Measurements from ENCODE around the gene ICAM1.
"Not testable (repeated sequence)": the region's sequence is repeated elsewhere in the genome, so short reads cannot be mapped to it uniquely, and the experiment has no call there.

Gene ICAM1
- 15.0 to 49.9 (median 36.1) reads per million in 4 donors for total RNA-seq

- DNase-seq, result peak; percentile 51 to 86 (median 67)
These were observed at the start of gene ICAM1 for GRCh38 chr19:10270616-10271394. ICAM1 (plus strand) TSS chr19:10271120; CDS start chr19:10271160, 40 bp downstream.

- DNase-seq, result no peak
These were observed 48.6 kb upstream of the ICAM1 start for GRCh38 chr19:10222201-10222890.

- no peak for DNase-seq
These were observed 47.3 kb upstream of the ICAM1 start for GRCh38 chr19:10223488-10224213.

- DNase-seq, result no peak
These were observed 46.6 kb upstream of the ICAM1 start for GRCh38 chr19:10224337-10224736.

GRCh38 chr19:10226021-10226375, 44.9 kb upstream of the ICAM1 start:
- DNase-seq, result no peak

- DNase-seq, result no peak
These were observed 44.4 kb upstream of the ICAM1 start for GRCh38 chr19:10226376-10227025.

- DNase-seq, result no peak
These were observed 43.6 kb upstream of the ICAM1 start for GRCh38 chr19:10227026-10227971.

- DNase-seq, result no peak
These were observed 42.5 kb upstream of the ICAM1 start for GRCh38 chr19:10228393-10228792.

- peak in 2 of 5 donors; percentile 31 to 43 for DNase-seq
These were observed 42.0 kb upstream of the ICAM1 start for GRCh38 chr19:10228920-10229319.

GRCh38 chr19:10230173-10230860, 40.6 kb upstream of the ICAM1 start:
- DNase-seq, result peak; percentile 24 to 73 (median 59)

- peak; percentile 58 to 79 (median 70) for DNase-seq
These were observed 39.9 kb upstream of the ICAM1 start, which contains the start of gene S1PR2 for GRCh38 chr19:10230861-10231611. S1PR2 (minus strand) TSS chr19:10231331; CDS start chr19:10224905, 6,426 bp downstream.

- no peak for DNase-seq
These were observed 39.2 kb upstream of the ICAM1 start for GRCh38 chr19:10231612-10232228.

GRCh38 chr19:10233946-10234345, 37.0 kb upstream of the ICAM1 start:
- no peak for DNase-seq

GRCh38 chr19:10235003-10235402, 35.9 kb upstream of the ICAM1 start:
- no peak for DNase-seq

GRCh38 chr19:10235409-10235808, 35.5 kb upstream of the ICAM1 start:
- DNase-seq, result not testable (repeated sequence)

GRCh38 chr19:10237702-10238101, 33.2 kb upstream of the ICAM1 start:
- DNase-seq, result no peak

- no peak for DNase-seq
These were observed 32.6 kb upstream of the ICAM1 start for GRCh38 chr19:10238172-10238783.

- not testable (repeated sequence) for DNase-seq
These were observed 29.0 kb upstream of the ICAM1 start for GRCh38 chr19:10241826-10242449.

- DNase-seq, result no peak
These were observed 27.3 kb upstream of the ICAM1 start for GRCh38 chr19:10243606-10244005.
